ENCODE results near the gene ACOX3. TPM values are rescaled to one million over a fixed set of nuclear protein-coding genes. Genes with fewer than 3 reads are reported as not detected.

Gene ACOX3
- total and polyA plus RNA-seq, 2 of the 8 experiments (the other 6 are each of a cell fraction or from before 2014, with no cell fraction given) = 2.5 to 9.9 TPM

DNA sequence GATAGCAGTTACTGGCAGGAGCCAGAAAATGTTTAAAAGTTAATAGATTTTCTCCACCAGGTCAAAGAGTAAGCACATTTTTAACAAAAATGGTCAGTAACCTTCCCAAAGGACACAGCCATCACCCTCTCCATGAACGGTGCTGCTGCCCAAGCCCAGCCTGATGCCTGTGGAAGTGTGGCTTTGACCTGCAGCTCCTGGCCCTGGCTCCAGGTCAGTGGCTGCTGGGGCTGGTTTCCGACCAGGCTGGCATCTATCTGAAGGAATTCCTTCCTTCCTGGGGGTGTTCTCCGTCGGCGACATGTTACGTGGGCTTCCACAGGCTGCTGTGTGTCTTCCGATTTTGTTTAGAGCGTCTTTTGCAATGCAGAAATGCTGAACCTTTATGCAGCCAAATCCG, 61.7 kb downstream of the ACOX3 start:
- POLR2A ChIA-PET (ENCODE audit: partially characterized antibody) = interaction anchor here (0.6 kb wide), 1 partner anchor 23 kb away, joined by 3 read pairs; no protein-coding TSS in a partner anchor
- Histone ChIP-seq H2BK20ac (ENCODE audit: low read length) (no peak overlapping the region), H4K5ac (ENCODE audit: insufficient read length, low read depth, low read length) (no peak overlapping the region), H2BK5ac (ENCODE audit: low read depth, low read length) (no peak overlapping the region), H2AK5ac (ENCODE audit: low read depth, low read length) (no peak overlapping the region), H4K20me1 (replicated peaks in 1 of 2; ENCODE audit: control insufficient read depth in 1 of 2, insufficient read depth in 2 of 2, low read length in 2 of 2) (peaks cover 0 to 6% of the 10 kb centered on the region in 2 experiments), H3K18ac (ENCODE audit: extremely low read depth, low read length) (no peak overlapping the region), H4K8ac (ENCODE audit: extremely low read depth, insufficient read depth, low read length) (no peak overlapping the region), H2BK15ac (ENCODE audit: low read length) (no peak overlapping the region), H3K4me2 (ENCODE audit: insufficient read depth in 1 of 2, low read depth in 2 of 2, low read length in 2 of 2) (no peak overlapping the region), H2AFZ (ENCODE audit: low read length) (no peak overlapping the region), H4K91ac (replicated peaks; ENCODE audit: insufficient read length, low read length) (no peak overlapping the region), H3K4ac (replicated peaks; ENCODE audit: insufficient read length, low read depth, low read length) (no peak overlapping the region), H3K56ac (replicated peaks; ENCODE audit: insufficient read length, low read depth, low read length) (no peak overlapping the region), H3K79me2 (ENCODE audit: control insufficient read depth in 1 of 2, insufficient read depth in 2 of 2, low read length in 2 of 2) (no peaks in the 10 kb centered on the region), H3K4me3 (ENCODE audit: extremely low read depth in 1 of 4, insufficient read depth in 2 of 4, low read depth in 3 of 4, low read length in 4 of 4) (no peak overlapping the region), H3K14ac (ENCODE audit: insufficient read length) (no peak overlapping the region), H3K9me3 (ENCODE audit: insufficient read depth in 2 of 2, low read depth in 1 of 2, low read length in 1 of 2) (no peaks in the 10 kb centered on the region), H3K27me3 (replicated peaks in 1 of 4; ENCODE audit: control insufficient read depth in 3 of 4, extremely low read depth in 1 of 4, insufficient read depth in 3 of 4, low read length in 3 of 4) (no peaks in the 10 kb centered on the region), H3K36me3 (ENCODE audit: control insufficient read depth in 2 of 4, insufficient read depth in 4 of 4, low read length in 3 of 4) (no peaks in the 10 kb centered on the region), H3K79me1 (ENCODE audit: low read depth, low read length) (no peaks in the 10 kb centered on the region; the same call in 1 of the 2 replicates), H3K23ac (ENCODE audit: insufficient read length) (no peak overlapping the region), H3K23me2 (ENCODE audit: low read depth, low read length) (no peaks in the 10 kb centered on the region), H2BK12ac (ENCODE audit: low read depth, low read length) (no peak overlapping the region), H3K4me1 (replicated peaks in 1 of 4; ENCODE audit: control insufficient read depth in 3 of 4, insufficient read depth in 4 of 4, low read length in 3 of 4) (peaks cover 0 to 8% (median 2%) of the 10 kb centered on the region in 4 experiments; a peak in 3 of 7 replicates), H3K27ac (ENCODE audit: low read depth, low read length) (no peak overlapping the region), H2BK120ac (replicated peaks; ENCODE audit: low read depth, low read length) (no peak overlapping the region), H3K9ac (replicated peaks in 1 of 4; ENCODE audit: extremely low read depth in 1 of 4, low read depth in 3 of 4, low read length in 3 of 4) (no peak overlapping the region)
- CTCF ChIA-PET (ENCODE audit: partially characterized antibody) = interaction anchor here (0.8 to 5.2 kb wide), 7 partner anchors 11 to 137 kb away, joined by 3 to 30 read pairs (median 6); no protein-coding TSS in a partner anchor
- TF ChIP-seq RBBP5 (IDR thresholded peaks at IDR 0.05; ENCODE audit: borderline replicate concordance, low read depth, low read length) = no peak
- no peak for TF ChIP-seq EP300 (IDR thresholded peaks at IDR 0.05; ENCODE audit: borderline replicate concordance in 1 of 2, low read depth in 2 of 2, low read length in 2 of 2)
- TF ChIP-seq TCF12 (IDR thresholded peaks at IDR 0.05; ENCODE audit: low read depth, low read length) = no peak
- TF ChIP-seq KDM1A (IDR thresholded peaks at IDR 0.05; ENCODE audit: borderline replicate concordance, low read length) = no peak
- no peak for TF ChIP-seq SP1 (IDR thresholded peaks at IDR 0.05; ENCODE audit: low read depth, low read length)
- TF ChIP-seq SAP30 (IDR thresholded peaks at IDR 0.05; ENCODE audit: insufficient read depth, insufficient replicate concordance, low read length) = no peak
- no peak for TF ChIP-seq BACH1 (IDR thresholded peaks at IDR 0.05; ENCODE audit: low read length)
- TF ChIP-seq CEBPB (IDR thresholded peaks at IDR 0.05; ENCODE audit: low read depth, low read length) = no peak
- DNase-seq (ENCODE audit: low read depth in 1 of 2, low spot score in 2 of 2) (no peak), FAIRE-seq (no peak)
- 90% methylated on average over 9 of the region's 9 CpGs; no CpG with 5 or more reads in 1 of the 2 experiments for WGBS, 2 experiments (ENCODE audit: extremely low coverage in 1 of 2, insufficient coverage in 1 of 2, insufficient read length in 1 of 2, insufficient replicate concordance in 2 of 2, low coverage in 1 of 2, low lambda C conversion rate in 2 of 2, missing lambda C conversion rate in 1 of 2)
